K562 (cell line): Measurements from ENCODE around the gene EHD2.
"Not testable (repeated sequence)": the region's sequence is repeated elsewhere in the genome, so short reads cannot be mapped to it uniquely, and the experiment has no call there.

Experiments
- CTCF ChIP-seq, 3 experiments: IDR thresholded peaks in 2 of 3; conservative IDR thresholded peaks in 1 of 3; 2 replicates each; pipeline ENCODE4 v1.5.1; 2011 to 2012; ENCODE audit warnings: low read length in 3 of 3, mild to moderate bottlenecking in 3 of 3, control low read depth in 2 of 3, improper control_type of control experiment in 1 of 3, inconsistent platforms in 1 of 3, low read depth in 1 of 3, mixed read lengths in 1 of 3, moderate library complexity in 1 of 3; ENCODE audit not compliant: insufficient read depth in 2 of 3
- HDAC2 ChIP-seq: fragments of 450-650 bp; IDR thresholded peaks from 2 replicates; pipeline ENCODE4 v1.6.1; 2016; ENCODE audit warnings: mild to moderate bottlenecking
- KLF10 ChIP-seq: fragments of 250-450 bp; sonication (Bioruptor Pico); IDR thresholded peaks from 2 replicates; pipeline ENCODE4 v1.6.1; 2021; ENCODE audit warnings: matching md5 sums
- NKRF ChIP-seq: fragments of 450-650 bp; IDR thresholded peaks from 2 replicates; pipeline ENCODE4 v1.6.1; 2016; ENCODE audit warnings: borderline replicate concordance
- SIRT6 ChIP-seq: IDR thresholded peaks from one replicate; pipeline ENCODE4 v1.6.1; 2012; ENCODE audit warnings: low read depth, mild to moderate bottlenecking, control low read depth, inconsistent platforms, low read length, moderate library complexity

GRCh38 chr19:47718415-47719046 is 5.3 kb downstream of the EHD2 start:
- not testable (repeated sequence) for TF ChIP-seq KLF10 (CRISPR knock-in tag); NKRF; CTCF (IDR thresholded peaks at IDR 0.05 in 2 of 3, conservative IDR thresholded peaks at IDR 0.05 in 1 of 3; ENCODE audit: insufficient read depth in 2 of 3, low read depth in 1 of 3, low read length in 3 of 3); HDAC2; SIRT6
